Measurements from ENCODE around the gene BANP.
A peak's percentile ranks its signal among the peaks of the same experiment; 100 is the strongest.

The BANP gene

DNA sequence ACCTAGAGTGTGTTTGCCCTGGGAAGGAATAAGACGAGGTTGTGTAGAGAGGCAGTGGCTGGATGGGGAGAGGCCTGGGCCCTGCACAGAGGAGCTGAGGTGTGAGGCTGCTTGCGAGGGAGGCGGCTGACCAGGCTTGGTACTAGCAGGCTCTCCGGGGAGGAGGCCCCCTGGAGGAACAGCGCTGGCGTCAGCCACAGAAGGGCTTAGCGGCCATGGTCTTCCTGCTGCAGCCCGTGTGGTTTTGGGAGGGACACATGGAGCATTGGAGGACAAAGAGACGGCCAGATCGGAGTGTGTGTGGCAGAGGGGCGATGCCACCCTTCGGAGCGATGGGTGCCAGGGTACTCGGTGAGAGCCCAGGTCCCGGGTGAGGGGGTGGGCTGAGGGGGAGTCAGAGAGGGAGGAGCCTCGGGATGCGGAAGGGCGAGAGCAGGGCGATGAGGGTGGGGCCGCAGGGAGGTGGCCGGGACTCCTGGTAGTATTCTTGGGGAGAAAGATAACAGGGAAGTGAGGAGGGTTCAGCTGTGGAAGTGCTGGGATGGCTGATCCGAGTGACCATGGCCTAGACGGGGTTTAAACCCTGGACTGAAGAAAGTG, 8.3 kb downstream of the BANP start:
- in situ Hi-C loops (cut with MboI; ENCODE audit: low sequenced_read_pairs) = no loop called here
- no peak for DNase-seq (ENCODE audit: low spot score in 2 of 2)
- H3K27me3 ChIP-seq (ENCODE audit: low read depth) = no peaks in the 10 kb centered on the region
- no peaks in the 10 kb centered on the region for H3K9me3 ChIP-seq
- no peaks in the 10 kb centered on the region for H3K4me1 ChIP-seq
- H3K36me3 ChIP-seq (replicated peaks) = peaks cover 14% of the 10 kb centered on the region
- no peak overlapping the region for H3K4me3 ChIP-seq

DNA sequence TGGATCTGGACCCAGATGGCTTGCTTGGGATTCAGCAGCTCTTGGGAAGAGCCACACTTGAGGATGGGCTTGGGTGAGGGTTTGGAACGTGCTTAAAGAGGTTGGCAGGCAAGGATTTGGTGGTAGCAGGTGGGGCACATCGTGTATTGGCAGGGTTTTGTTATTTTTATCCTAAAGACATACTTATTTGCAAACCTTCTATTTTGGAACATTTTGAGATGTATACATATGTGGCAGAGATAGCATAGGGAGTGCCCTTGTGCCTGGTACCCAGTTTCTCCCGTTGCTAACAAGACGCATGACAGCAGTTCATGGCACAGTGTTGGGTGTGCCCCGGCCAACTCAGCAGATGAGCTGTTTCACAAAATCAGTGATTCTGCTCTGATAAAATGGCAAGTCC, 9.1 kb downstream of the BANP start:
- DNase-seq (ENCODE audit: low spot score in 2 of 2) = no peak
- Histone ChIP-seq H3K4me1 (no peaks in the 10 kb centered on the region), H3K4me3 (no peak overlapping the region), H3K27me3 (ENCODE audit: low read depth) (no peaks in the 10 kb centered on the region), H3K36me3 (replicated peaks) (peaks cover 8% of the 10 kb centered on the region), H3K9me3 (no peaks in the 10 kb centered on the region)
- in situ Hi-C loops (cut with MboI; ENCODE audit: low sequenced_read_pairs) = no loop called here

DNA sequence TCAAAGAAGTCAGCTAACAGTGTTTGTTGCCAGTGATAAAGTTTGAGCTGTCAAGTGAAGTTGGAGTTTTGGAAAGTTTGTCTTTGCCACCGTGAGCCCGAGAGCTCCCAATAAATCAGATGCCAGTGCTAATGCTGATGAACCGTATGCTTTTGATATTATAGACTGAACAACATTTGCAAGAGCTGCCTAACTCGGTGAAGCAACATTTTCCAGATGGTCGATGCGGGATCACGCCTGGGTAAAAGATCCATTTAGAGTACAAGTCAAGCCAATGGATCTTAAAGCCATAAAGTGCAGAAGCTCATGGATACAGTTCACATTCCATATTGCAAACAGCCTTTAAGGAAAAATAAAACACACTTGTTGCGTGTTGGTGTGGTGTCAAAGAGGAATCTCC, 9.6 kb downstream of the BANP start:
- no peak for DNase-seq (ENCODE audit: low spot score in 2 of 2)
- Histone ChIP-seq H3K9me3 (no peaks in the 10 kb centered on the region), H3K27me3 (ENCODE audit: low read depth) (no peaks in the 10 kb centered on the region), H3K4me3 (no peak overlapping the region), H3K4me1 (no peaks in the 10 kb centered on the region), H3K36me3 (replicated peaks) (peaks cover 7% of the 10 kb centered on the region; the same call in 1 of the 2 replicates)
- in situ Hi-C loops (cut with MboI; ENCODE audit: low sequenced_read_pairs) = no loop called here

DNA sequence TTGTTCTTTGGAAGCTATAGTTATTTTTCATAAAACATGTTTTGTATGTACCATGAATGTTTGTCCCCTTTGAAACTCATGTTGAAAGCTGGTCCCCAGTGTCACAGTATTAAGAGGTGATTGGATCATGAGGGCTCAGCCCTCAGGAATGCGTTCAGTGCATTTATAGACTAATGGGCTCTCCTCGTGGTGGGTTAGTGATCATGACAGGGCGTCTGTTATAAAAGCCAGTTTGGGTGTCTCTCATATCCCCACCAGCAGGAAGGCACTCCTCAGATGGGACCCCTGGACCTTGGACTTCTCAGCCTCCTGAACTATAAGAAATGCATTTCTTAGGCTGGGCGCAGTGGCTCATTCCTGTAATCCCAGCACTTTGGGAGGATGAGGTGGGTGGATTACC, 10.4 kb downstream of the BANP start:
- no peak for DNase-seq (ENCODE audit: low spot score in 2 of 2)
- in situ Hi-C loops (cut with MboI; ENCODE audit: low sequenced_read_pairs) = no loop called here
- Histone ChIP-seq H3K4me3 (no peak overlapping the region), H3K27me3 (ENCODE audit: low read depth) (no peaks in the 10 kb centered on the region), H3K4me1 (no peaks in the 10 kb centered on the region), H3K36me3 (replicated peaks) (peaks cover 7% of the 10 kb centered on the region; the same call in 1 of the 2 replicates), H3K9me3 (no peaks in the 10 kb centered on the region)

DNA sequence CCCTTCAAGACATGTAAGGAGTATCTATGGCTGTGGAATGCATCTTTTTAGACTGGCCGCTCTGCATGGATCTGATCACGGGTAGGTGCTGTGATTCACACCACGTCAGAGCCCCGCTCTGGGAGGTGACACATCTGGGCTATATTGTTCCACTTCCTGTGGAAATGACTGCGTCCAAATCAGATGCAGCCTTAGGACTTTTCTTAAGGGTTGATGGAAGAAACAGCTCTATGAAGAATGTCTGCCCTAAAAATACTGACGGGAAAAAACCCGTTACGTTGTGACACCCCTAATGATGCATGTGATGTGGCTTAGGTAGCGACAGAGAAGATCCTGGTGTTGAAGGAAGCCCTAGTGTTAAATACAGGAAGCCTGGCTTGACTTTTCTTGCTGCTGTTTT, 12.2 kb downstream of the BANP start:
- Histone ChIP-seq H3K4me1 (no peaks in the 10 kb centered on the region), H3K4me3 (no peak overlapping the region), H3K9me3 (no peaks in the 10 kb centered on the region), H3K27me3 (ENCODE audit: low read depth) (no peaks in the 10 kb centered on the region), H3K36me3 (replicated peaks) (no peaks in the 10 kb centered on the region; the same call in 1 of the 2 replicates)
- in situ Hi-C loops (cut with MboI; ENCODE audit: low sequenced_read_pairs) = no loop called here
- DNase-seq (ENCODE audit: low spot score in 2 of 2) = no peak

DNA sequence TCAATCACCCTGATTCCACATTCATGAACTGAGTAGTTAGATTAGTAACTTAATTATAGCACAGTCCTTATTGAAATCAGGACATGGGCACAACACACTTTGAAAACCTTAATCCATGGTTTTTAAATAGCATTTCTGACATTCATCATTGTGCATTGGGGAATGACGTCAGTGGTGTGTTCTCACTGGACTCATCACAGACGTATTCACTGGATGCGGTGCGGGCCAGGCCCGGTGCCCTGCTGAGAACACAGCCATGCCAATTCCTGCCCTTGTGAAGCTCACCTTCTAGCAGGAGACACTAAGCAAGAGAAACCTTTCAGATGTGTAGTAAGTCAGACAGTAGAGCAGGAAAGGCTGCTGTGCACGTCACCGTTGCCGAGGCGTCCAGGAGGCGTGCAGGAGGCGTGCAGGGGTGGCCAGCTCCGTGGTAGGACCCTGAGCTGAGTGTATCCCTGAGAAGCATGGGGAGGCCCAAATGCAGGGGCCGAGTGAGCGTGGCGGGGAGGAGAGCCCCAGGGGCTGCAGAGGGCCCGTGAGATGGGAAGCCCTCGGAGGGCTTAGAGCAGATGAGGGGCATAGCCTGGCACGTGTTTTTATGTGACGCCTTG, 12.9 kb downstream of the BANP start:
- no peaks in the 10 kb centered on the region for H3K27me3 ChIP-seq (ENCODE audit: low read depth)
- no peaks in the 10 kb centered on the region for H3K4me1 ChIP-seq
- no peaks in the 10 kb centered on the region for H3K9me3 ChIP-seq
- no peak for DNase-seq (ENCODE audit: low spot score in 2 of 2)
- in situ Hi-C loops (cut with MboI; ENCODE audit: low sequenced_read_pairs) = no loop called here
- no peaks in the 10 kb centered on the region; the same call in 1 of the 2 replicates for H3K36me3 ChIP-seq (replicated peaks)
- H3K4me3 ChIP-seq = no peak overlapping the region

DNA sequence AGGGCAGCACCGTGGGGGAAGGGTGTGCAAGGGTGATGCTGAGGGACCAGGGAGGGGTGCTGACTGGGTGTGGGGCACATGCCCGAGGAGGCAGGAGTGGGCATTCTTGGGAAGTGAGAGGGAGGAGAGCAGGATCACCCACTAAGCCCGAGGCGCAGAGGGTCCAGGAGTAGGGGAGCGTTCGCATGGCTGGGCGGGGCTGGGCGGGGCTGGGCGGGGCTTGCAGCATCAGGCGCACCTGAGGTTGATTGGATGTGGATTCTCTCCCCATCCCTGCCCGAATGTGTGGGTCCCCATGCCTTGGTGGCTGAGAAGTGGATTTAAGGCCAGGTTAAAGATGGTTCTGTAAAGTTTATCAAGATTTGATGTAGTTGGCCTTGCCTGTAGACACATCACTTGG, 14.2 kb downstream of the BANP start:
- no peaks in the 10 kb centered on the region; the same call in 1 of the 2 replicates for H3K36me3 ChIP-seq (replicated peaks)
- H3K27me3 ChIP-seq (ENCODE audit: low read depth) = no peaks in the 10 kb centered on the region
- in situ Hi-C loops (cut with MboI; ENCODE audit: low sequenced_read_pairs) = no loop called here
- H3K4me1 ChIP-seq = no peaks in the 10 kb centered on the region
- no peak overlapping the region for H3K4me3 ChIP-seq
- no peak for DNase-seq (ENCODE audit: low spot score in 2 of 2)
- H3K9me3 ChIP-seq = no peaks in the 10 kb centered on the region

DNA sequence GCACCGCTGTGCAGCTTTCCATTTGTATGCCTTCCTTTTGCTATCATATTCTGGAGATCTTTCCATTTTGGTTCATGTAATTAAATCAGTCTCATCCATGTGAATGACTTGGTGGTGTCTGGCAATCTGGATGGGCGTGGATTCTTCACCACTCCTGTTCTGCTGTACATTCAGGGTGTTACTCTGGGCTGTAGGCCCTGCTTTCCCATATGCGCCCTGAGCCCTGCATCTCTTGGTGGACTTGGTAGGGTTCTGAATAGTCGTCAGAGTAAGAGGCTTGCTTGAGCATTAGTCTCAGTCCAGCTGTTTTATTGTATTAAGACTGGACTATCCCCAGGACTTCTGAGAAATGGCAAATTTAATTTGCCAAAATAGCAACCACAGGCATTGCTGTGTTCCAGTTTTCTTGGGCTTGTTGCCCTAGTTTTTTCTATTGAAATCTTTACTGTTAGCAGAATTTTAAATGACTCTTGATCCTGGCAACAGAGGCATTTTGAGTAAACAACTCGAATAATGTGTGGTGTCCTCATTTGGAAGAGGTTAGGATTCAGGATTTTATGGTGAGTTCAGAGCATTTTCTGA, 14.9 kb downstream of the BANP start:
- Histone ChIP-seq H3K4me3 (no peak overlapping the region), H3K9me3 (no peaks in the 10 kb centered on the region), H3K4me1 (no peaks in the 10 kb centered on the region), H3K36me3 (replicated peaks) (no peaks in the 10 kb centered on the region; the same call in 1 of the 2 replicates), H3K27me3 (ENCODE audit: low read depth) (no peaks in the 10 kb centered on the region)
- in situ Hi-C loops (cut with MboI; ENCODE audit: low sequenced_read_pairs) = no loop called here
- DNase-seq (ENCODE audit: low spot score in 2 of 2) = no peak

DNA sequence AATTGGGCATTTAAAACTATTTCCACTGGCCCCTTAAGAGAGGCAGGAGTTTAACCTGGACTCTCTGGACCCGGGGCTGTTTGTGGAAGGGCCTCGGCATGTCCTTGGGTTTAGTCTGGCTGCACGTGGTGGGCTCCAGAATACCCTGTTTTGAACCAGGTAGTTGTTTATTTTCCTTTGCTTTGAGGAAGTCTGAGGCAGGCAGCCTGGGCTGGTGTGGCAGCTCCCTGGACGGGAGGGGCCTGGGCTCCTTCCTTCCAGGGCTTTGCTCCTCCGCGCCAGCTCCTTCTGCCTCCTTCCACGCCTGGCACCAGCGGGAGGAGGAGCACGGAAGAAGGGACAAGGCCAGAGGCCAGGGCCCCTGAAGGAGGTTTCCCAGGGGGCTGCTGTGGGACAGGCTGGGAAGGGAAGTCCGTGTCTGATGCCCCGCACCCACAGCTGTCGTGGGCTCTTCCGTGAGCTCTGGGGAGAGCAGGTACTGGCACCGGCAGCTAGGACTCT, 15.5 kb downstream of the BANP start:
- H3K9me3 ChIP-seq = no peaks in the 10 kb centered on the region
- H3K36me3 ChIP-seq (replicated peaks) = no peaks in the 10 kb centered on the region; the same call in 1 of the 2 replicates
- DNase-seq (ENCODE audit: low spot score in 2 of 2) = no peak
- in situ Hi-C loops (cut with MboI; ENCODE audit: low sequenced_read_pairs) = no loop called here
- no peaks in the 10 kb centered on the region for H3K4me1 ChIP-seq
- no peak overlapping the region for H3K4me3 ChIP-seq
- H3K27me3 ChIP-seq (ENCODE audit: low read depth) = no peaks in the 10 kb centered on the region

DNA sequence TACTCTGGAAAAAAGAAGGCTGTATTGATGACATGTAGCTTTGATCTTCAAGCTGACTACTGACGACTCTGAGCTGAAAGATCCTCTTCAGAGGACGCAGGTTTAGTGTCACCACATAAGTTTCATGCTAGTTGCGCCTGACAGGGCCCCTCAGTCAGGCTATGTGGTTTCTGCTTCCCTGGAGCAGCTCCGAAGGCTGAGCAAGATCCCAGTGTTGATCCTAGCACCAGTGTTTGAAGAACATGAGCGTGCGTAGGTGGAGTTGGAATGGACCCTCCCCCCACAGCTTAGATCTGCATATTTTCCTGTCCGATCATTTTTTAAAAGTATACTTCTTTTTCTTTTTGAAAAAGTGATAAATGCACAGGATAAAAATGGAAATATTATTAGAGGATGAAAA, 17.3 kb downstream of the BANP start:
- Histone ChIP-seq H3K36me3 (replicated peaks) (no peaks in the 10 kb centered on the region), H3K27me3 (ENCODE audit: low read depth) (no peaks in the 10 kb centered on the region), H3K4me3 (no peak overlapping the region), H3K9me3 (no peaks in the 10 kb centered on the region; the same call in 1 of the 2 replicates), H3K4me1 (no peaks in the 10 kb centered on the region)
- in situ Hi-C loops (cut with MboI; ENCODE audit: low sequenced_read_pairs) = no loop called here
- DNase-seq (ENCODE audit: low spot score in 2 of 2) = no peak

DNA sequence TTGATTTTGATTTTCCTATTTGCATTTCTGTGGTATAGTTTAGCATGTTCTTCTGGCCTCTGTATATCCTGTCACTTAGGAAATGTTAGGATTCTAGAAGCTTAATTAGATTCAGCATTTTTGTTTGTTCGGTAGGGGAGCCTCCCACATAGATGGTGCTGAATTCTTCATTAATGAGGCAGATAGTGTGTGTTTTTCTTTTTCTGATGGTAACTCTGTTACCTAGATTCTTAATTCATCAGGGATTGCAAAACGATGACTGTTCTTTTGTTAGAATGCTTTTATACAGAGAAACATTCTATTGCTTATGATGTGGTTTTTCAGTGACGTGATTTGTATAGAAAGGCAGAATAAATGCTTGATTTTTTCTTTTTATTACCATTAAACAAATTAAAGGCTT, 19.0 kb downstream of the BANP start:
- H3K4me1 ChIP-seq = no peaks in the 10 kb centered on the region
- no peaks in the 10 kb centered on the region for H3K27me3 ChIP-seq (ENCODE audit: low read depth)
- H3K4me3 ChIP-seq = no peak overlapping the region
- no peaks in the 10 kb centered on the region; the same call in 1 of the 2 replicates for H3K9me3 ChIP-seq
- in situ Hi-C loops (cut with MboI; ENCODE audit: low sequenced_read_pairs) = no loop called here
- H3K36me3 ChIP-seq (replicated peaks) = no peaks in the 10 kb centered on the region
- no peak for DNase-seq (ENCODE audit: low spot score in 2 of 2)

DNA sequence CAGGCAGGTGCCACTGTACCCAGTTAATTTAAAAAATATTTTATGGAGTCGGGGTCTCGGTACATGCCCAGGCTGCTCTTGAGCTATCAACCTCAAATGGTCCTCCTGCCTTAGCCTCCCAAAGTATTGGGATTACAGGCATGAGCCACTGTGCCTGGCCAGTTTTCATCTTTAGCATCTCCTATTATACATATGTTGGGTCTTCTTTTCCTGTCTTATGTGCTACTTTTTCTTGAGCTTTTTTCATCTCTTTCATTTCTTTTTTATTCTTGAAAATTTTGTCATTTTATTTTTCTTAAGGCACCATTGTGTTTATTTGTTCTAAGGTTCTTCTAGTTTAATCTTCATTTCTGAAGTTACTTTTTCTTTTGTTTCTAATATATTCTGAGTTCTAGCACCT, 20.7 kb downstream of the BANP start:
- Histone ChIP-seq H3K9me3 (no peaks in the 10 kb centered on the region; the same call in 1 of the 2 replicates), H3K27me3 (ENCODE audit: low read depth) (no peaks in the 10 kb centered on the region), H3K4me1 (no peaks in the 10 kb centered on the region), H3K4me3 (no peak overlapping the region), H3K36me3 (replicated peaks) (no peaks in the 10 kb centered on the region)
- no peak for DNase-seq (ENCODE audit: low spot score in 2 of 2)
- in situ Hi-C loops (cut with MboI; ENCODE audit: low sequenced_read_pairs) = no loop called here

DNA sequence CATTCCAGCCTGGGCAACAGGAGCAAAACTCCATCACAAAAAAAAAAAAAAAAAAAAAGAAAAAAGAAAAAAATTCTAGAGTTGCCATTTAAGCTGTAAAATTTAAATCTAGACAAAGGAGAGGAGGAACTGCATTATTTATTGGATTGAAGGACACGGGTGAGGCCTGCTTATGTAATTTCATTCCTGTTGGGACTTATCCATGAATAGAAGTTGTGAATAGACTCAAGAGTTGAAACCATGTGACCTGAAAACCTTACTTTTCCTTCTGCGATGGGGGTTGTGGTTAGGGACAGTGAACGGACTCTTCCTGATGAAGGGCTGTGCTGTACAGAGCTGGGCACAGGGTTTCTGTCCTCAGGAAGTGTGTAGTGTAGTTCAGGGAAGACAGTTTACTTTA, 22.5 kb downstream of the BANP start:
- in situ Hi-C loops (cut with MboI; ENCODE audit: low sequenced_read_pairs) = no loop called here
- Histone ChIP-seq H3K4me3 (no peak overlapping the region), H3K36me3 (replicated peaks) (no peaks in the 10 kb centered on the region), H3K4me1 (no peaks in the 10 kb centered on the region), H3K9me3 (no peaks in the 10 kb centered on the region; the same call in 1 of the 2 replicates), H3K27me3 (ENCODE audit: low read depth) (no peaks in the 10 kb centered on the region)
- DNase-seq (ENCODE audit: low spot score in 2 of 2) = peak in 1 of 2 experiments; percentile 38

DNA sequence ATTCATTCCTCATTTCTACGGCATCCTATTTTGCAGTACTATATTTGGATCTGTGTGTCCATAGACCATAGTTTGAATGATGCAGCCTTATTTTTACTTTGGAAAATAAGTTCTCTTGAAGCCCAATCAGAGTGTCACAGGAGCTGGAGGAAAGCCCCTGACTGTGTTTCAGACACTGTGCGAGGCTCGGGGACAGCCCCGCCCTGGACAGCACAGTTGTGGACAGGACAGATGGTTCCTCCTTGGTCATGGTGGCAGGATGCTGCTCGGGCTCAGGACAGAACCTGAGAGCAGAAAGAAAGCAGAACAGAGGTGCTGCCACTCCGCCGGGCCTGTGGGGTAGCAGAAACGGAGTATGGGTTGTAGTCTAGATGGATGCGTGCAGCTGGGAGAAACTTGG, 22.9 kb downstream of the BANP start:
- Histone ChIP-seq H3K4me1 (no peaks in the 10 kb centered on the region), H3K36me3 (replicated peaks) (no peaks in the 10 kb centered on the region), H3K9me3 (no peaks in the 10 kb centered on the region; the same call in 1 of the 2 replicates), H3K27me3 (ENCODE audit: low read depth) (no peaks in the 10 kb centered on the region), H3K4me3 (no peak overlapping the region)
- DNase-seq (ENCODE audit: low spot score in 2 of 2) = no peak
- in situ Hi-C loops (cut with MboI; ENCODE audit: low sequenced_read_pairs) = no loop called here

Measured in HAP-1 (cell line).